Tibial nerve (tissue), 3 donors: Measurements from ENCODE around the gene GAB3.

Source experiments
- EP300 ChIP-seq, 2 donors: sonication (generic); formaldehyde crosslinking; IDR thresholded peaks; one replicate each; pipeline ENCODE4 v1.6.1; 2017; ENCODE audit warnings: antibody characterized with exemption in 2 of 2, mild to moderate bottlenecking in 1 of 2
- POLR2A ChIP-seq, 2 donors: fragments of 450-650 bp; IDR thresholded peaks; one replicate each; pipeline ENCODE4 v1.6.1; 2017; ENCODE audit warnings: antibody characterized with exemption in 2 of 2, mild to moderate bottlenecking in 2 of 2, moderate library complexity in 2 of 2

DNA sequence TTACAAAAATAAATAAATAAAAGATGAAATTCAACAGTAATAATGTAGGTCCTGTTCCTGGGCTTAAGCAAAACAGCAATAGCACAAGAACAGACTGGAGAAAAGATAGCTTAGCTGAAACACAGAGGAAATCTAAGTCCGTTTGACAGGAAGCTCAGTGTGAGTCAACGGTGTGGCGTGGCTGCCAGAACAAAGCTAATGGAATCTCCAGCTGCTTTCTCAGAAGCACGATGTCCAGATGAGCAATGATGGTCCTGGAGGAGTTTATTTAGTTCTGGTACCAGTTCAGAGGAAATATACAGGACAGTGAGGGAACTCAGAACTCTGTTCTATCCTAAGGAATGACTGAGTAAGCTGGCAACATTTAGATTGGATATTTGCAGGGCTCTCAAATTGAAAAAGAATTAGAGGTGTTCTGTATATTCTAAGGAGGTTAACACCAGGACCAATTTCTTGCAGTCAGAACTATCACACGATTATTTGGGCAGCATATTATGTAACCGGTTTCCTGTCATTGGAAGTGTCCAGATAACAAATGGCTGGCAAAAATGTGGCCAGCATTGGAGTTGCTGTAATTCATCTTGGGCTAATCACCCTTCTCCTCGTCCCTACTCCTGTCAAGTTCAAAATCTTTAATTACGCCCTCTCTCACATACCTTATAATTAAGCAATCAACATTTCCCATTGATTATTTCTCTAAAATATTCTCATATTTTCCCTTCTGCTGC lies 12.7 kb downstream of the GAB3 start:
- TF ChIP-seq POLR2A (IDR thresholded peaks at IDR 0.05) (no peak), EP300 (IDR thresholded peaks at IDR 0.05) (peak in 1 of 2 donors; percentile 48)
